ENCODE data around the gene TFF1.

The TFF1 gene

DNA sequence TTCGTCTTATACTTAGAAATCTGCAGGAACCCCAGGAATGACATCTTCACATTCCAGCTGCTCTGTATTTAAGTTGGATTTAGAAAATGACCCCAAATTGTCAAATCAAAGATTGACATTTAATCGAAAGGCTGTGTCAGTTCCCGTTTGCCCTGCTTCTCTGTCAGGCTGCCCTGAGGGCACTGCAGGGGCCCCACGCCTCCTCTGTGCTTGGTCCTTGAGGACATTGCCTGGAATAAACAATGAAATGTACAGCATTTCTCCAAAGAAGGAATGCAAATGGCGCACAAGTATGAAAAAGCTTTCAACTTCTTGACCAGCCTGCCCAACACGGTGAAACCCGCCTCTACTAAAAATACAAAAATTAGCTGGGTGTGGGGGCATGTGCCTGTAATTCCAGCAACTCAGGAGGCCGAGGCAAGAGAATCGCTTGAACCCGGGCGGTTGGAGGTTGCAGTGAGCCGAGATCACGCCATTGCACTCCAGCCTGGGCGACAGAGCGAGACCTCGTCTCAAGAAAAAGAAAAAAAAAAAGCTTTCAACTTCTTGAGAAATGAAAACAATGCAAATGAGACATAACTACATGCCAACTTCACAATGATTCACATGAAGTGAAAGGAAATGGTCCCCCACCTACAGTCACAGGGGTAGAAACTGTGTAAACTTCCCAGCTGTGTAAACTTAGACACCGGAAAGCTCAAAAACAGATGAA, 26.6 kb upstream of the TFF1 start:
- H3K27ac ChIP-seq, result no peak overlapping the region
- TF ChIP-seq, protein P1, sequence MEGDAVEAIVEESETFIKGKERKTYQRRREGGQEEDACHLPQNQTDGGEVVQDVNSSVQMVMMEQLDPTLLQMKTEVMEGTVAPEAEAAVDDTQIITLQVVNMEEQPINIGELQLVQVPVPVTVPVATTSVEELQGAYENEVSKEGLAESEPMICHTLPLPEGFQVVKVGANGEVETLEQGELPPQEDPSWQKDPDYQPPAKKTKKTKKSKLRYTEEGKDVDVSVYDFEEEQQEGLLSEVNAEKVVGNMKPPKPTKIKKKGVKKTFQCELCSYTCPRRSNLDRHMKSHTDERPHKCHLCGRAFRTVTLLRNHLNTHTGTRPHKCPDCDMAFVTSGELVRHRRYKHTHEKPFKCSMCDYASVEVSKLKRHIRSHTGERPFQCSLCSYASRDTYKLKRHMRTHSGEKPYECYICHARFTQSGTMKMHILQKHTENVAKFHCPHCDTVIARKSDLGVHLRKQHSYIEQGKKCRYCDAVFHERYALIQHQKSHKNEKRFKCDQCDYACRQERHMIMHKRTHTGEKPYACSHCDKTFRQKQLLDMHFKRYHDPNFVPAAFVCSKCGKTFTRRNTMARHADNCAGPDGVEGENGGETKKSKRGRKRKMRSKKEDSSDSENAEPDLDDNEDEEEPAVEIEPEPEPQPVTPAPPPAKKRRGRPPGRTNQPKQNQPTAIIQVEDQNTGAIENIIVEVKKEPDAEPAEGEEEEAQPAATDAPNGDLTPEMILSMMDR (IDR thresholded peaks at IDR 0.05), result no peak

DNA sequence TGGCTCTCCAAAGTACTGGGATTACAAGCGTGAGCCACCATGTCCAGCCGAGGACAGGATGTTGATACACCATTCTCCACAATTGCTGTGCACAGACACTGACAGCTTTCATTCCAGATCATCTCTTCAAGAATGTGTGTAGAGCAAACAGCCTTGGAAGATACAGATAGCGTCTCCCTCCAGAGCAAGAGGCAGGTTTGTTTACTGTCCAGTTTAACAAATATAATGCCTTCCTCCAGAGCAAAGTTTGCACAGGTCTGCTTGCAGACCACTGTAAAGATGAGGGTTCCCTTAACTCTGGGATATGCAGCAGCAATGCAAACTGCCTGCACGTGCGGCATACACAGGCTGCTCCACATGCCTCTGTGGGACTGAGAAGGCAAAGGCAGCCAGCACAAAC, 25.0 kb upstream of the TFF1 start:
- H3K27ac ChIP-seq, result no peak overlapping the region
- TF ChIP-seq, protein P1 (IDR thresholded peaks at IDR 0.05), result no peak
- TF ChIP-seq ZFX (IDR thresholded peaks at IDR 0.05; ENCODE audit: borderline replicate concordance), result no peak

DNA sequence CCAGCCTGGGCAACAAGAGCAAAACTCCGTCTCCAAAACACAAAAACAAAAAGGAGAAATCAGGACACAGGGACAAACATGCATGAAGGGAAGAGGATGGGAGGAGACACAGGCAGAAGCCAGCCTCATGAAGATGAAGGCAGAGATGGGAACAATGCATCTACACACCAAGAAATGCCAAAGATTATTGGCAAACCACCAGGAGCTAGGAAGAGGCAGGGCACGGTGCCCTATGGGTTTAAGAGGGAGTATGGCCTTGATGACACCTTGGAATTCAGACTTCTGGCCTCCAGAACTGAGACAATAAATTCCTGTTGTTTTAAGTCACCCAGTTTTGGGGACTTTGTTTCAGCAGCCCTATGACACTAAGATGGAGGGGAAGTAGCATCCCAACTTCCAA, 24.4 kb upstream of the TFF1 start:
- H3K27ac ChIP-seq, result no peak overlapping the region
- no peak for TF ChIP-seq ZFX (IDR thresholded peaks at IDR 0.05; ENCODE audit: borderline replicate concordance)
- TF ChIP-seq, protein P1 (IDR thresholded peaks at IDR 0.05), result no peak

DNA sequence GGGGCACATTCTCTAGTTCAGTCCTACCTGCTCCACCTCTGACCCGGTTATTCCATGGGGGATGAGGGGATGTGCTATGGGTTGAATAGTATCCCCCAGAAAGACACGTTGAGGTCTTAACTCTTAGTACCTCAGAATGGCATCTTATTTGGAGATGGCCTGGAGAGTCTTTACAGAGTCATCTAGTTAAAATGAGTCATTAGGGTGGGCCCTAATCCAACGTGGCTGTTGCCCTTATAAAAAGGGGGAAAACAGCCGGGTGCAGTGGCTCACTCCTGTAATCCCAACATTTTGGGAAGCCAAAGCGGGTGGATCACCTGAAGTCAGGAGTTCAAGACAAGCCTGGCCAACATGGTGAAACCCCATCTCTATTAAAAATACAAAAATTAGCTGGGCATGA, 23.9 kb upstream of the TFF1 start:
- TF ChIP-seq ZFX (IDR thresholded peaks at IDR 0.05; ENCODE audit: borderline replicate concordance), result no peak
- TF ChIP-seq, protein P1 (IDR thresholded peaks at IDR 0.05), result no peak
- H3K27ac ChIP-seq, result no peak overlapping the region

DNA sequence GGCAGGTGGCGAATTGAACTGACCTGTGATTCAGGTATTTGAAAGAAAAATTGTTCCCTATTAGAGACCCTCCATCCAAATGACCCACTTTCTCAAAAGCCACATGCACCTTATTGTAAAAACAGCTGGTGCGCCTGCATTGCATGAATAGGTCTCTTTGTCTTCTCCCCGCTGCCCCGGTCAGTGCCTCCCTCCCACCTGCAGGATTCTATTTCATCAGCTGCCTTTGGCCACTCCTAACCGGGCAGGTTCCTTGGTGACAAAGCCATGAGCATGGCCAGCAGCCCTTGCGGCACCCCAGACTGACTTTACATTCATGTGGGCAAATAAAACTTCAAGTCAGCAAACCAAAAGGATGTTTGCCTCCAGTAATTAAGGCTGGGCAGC, 23.1 kb upstream of the TFF1 start:
- H3K27ac ChIP-seq, result no peak overlapping the region
- TF ChIP-seq, protein P1 (IDR thresholded peaks at IDR 0.05), result no peak
- no peak for TF ChIP-seq ZFX (IDR thresholded peaks at IDR 0.05; ENCODE audit: borderline replicate concordance)

DNA sequence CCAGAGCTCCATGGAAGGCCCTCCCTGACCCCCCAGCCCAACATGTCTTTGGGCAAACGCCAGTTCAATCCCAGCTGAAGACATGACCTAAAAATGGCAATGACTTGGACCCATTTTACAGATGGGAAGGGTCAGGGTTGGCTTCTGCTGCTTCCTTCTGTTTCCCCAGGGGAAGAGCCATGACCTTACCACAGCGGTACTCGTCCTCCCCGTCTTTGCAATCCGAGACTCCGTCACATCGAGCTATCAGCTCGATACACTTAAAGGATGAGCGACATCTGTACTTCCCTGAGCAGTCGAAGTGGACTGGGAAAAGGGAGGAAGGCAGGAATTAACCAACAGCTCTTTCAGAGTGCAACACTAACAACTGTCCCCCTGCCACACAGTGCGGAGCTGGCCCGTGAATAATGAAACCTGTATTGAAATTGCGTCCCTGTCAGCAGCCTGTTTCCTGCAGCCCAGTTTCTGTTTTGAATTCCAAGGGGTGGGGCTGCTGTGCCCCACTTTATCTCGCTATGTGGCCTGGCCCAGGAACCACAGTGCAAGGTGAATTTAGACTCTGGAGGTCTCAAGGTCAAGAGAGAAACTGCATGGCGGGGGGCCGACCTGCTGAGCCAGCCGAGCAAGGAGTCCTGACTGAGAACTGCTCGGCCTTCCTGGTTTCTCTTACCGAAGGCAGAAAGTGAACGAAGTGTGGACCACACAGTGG, 22.6 kb upstream of the TFF1 start:
- no peak for TF ChIP-seq ZFX (IDR thresholded peaks at IDR 0.05; ENCODE audit: borderline replicate concordance)
- TF ChIP-seq, protein P1 (IDR thresholded peaks at IDR 0.05), result no peak
- H3K27ac ChIP-seq, result no peak overlapping the region

DNA sequence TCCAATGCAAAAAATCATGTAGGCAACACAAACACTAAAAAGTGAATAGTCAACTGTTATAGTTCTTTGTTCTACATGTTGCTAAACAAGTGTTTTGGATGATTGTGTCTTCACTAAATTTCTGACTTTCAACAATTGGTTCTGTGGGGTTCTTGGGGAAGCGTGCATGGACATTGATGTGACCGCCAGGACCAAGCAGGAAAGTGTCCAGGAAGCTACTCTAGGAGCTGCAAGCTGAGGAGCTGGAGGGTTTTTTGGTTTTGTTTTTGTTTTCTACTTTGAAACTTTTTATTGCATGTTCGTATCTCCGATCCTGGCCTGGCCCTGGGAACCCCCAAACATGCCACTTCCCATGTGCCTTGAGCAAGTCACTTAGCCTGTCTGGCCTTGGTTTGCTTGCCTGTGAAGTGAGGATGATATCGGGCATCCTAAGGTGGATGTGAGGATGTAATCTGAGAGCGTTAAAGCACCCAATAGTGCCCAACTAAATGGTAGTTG, 21.6 kb upstream of the TFF1 start:
- H3K27ac ChIP-seq, result no peak overlapping the region

More for the DNA sequence above, 21.6 kb upstream of the TFF1 start:
- TF ChIP-seq ZFX (IDR thresholded peaks at IDR 0.05; ENCODE audit: borderline replicate concordance), result no peak
- TF ChIP-seq, protein P1 (IDR thresholded peaks at IDR 0.05), result no peak

Data from 22Rv1 (cell line).